C4-2B (cell line): ENCODE data around the gene SOS1.

Experiments
- H3K27ac ChIP-seq: fragments of 450-650 bp; 2 replicates; pipeline ENCODE4 v1.5.1; 2017
- CTCF ChIP-seq: fragments of 450-650 bp; conservative IDR thresholded peaks from 2 replicates; pipeline ENCODE4 v1.5.1; 2017; ENCODE audit warnings: mild to moderate bottlenecking
- ZFX ChIP-seq: fragments of 450-650 bp; IDR thresholded peaks from 2 replicates; pipeline ENCODE4 v1.6.1; 2017

The SOS1 gene

GRCh38 chr2:38966006-38966405 lies 154.8 kb downstream of the SOS1 start:
- no peak overlapping the region for H3K27ac ChIP-seq
- TF ChIP-seq CTCF (no peak), ZFX (no peak)

- no peak overlapping the region for H3K27ac ChIP-seq
- TF ChIP-seq ZFX = no peak
- no peak for TF ChIP-seq CTCF
These were observed 160.1 kb downstream of the SOS1 start for GRCh38 chr2:38960609-38961320.

- TF ChIP-seq CTCF (no peak), ZFX (no peak)
These were observed 160.8 kb downstream of the SOS1 start for GRCh38 chr2:38959938-38960608.

GRCh38 chr2:38959466-38959865 lies 161.4 kb downstream of the SOS1 start:
- no peak for TF ChIP-seq ZFX
- no peak for TF ChIP-seq CTCF
- no peak overlapping the region for H3K27ac ChIP-seq

More at GRCh38 chr2:38959938-38960608, 160.8 kb downstream of the SOS1 start:
- no peak overlapping the region for H3K27ac ChIP-seq

- H3K27ac ChIP-seq = no peak overlapping the region
- TF ChIP-seq ZFX = no peak
These were observed 162.9 kb downstream of the SOS1 start for GRCh38 chr2:38957972-38958371.

- no peak overlapping the region for H3K27ac ChIP-seq
- TF ChIP-seq CTCF (no peak), ZFX (no peak)
These were observed 169.1 kb downstream of the SOS1 start for GRCh38 chr2:38951766-38952165.

- H3K27ac ChIP-seq = no peak overlapping the region
- TF ChIP-seq ZFX (no peak), CTCF (no peak)
These were observed 171.9 kb downstream of the SOS1 start for GRCh38 chr2:38948995-38949394.

GRCh38 chr2:38948387-38948882 lies 172.4 kb downstream of the SOS1 start:
- no peak overlapping the region for H3K27ac ChIP-seq
- TF ChIP-seq ZFX (no peak), CTCF (no peak)
